Measurements from ENCODE around the gene ANXA6. TPM values are rescaled to one million over a fixed set of nuclear protein-coding genes. Genes with fewer than 3 reads are reported as not detected.

Gene ANXA6
- total and polyA plus RNA-seq, 2 of the 4 experiments (the other 2 are of a cell fraction): 355 to 610 TPM

DNA sequence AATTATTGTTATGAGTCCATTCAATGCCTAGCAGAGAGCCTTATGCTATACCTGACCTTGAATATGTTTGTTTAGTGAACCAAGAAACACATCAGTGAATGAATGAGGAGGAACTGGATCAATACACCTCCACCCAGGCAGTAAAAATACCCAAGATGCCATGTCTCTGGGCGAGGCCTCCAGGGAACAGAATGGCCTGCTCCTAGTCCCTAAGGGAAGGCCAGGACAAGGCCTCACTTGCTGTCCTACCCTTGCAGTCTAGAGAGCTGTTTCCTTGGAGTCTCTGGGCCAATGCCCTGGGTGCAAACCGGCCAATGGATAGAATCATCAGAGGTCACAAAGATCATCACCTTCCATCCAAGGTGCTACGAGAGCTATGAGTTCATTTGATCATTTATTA lies 102.9 kb downstream of the ANXA6 start:
- 0 out of 2 replicates have a peak, but pooled peaks cover 4% of the 10 kb centered on the region for H3K4me1 ChIP-seq (ENCODE audit: control insufficient read depth, insufficient read depth, low read length)
- no peak overlapping the region for H3K23ac ChIP-seq (ENCODE audit: low read depth, low read length)
- no peak overlapping the region for H3K56ac ChIP-seq (ENCODE audit: extremely low read depth, insufficient read depth, low read length)
- in situ Hi-C loops (cut with MboI; ENCODE audit: low sequenced_read_pairs): loop anchor here (5.0 kb wide), 1 partner anchor 63 kb away; no protein-coding TSS in a partner anchor
- no peak overlapping the region for H4K91ac ChIP-seq (ENCODE audit: insufficient read depth, low read depth, low read length)
- 100% methylated on average over 1 of the region's 3 CpGs; no CpG with 5 or more reads in 1 of the 2 experiments for WGBS, 2 experiments (ENCODE audit: extremely low coverage in 2 of 2, insufficient read length in 1 of 2)
- dilution Hi-C loops (cut with HindIII; ENCODE audit: low sequenced_read_pairs, unreplicated experiment): no loop called here
- H3K9ac ChIP-seq (ENCODE audit: low read depth, low read length): no peak overlapping the region
- no peak overlapping the region for H4K8ac ChIP-seq (ENCODE audit: low read depth in 2 of 2, low read length in 2 of 2)
- CTCF ChIA-PET: interaction anchor here (4.0 kb wide), 1 partner anchor 60 kb away, joined by 61 read pairs; no protein-coding TSS in a partner anchor
- intact Hi-C loops (cut with micrococcal nuclease): no loop called here
- peaks cover 42% of the 10 kb centered on the region for H3K36me3 ChIP-seq (ENCODE audit: control insufficient read depth, insufficient read depth, low read length)
- H3K79me1 ChIP-seq (ENCODE audit: low read depth in 1 of 2, low read length in 2 of 2): peaks cover 5 to 60% of the 10 kb centered on the region in 2 experiments; a peak in 3 of 4 replicates
- H2AK9ac ChIP-seq (replicated peaks; ENCODE audit: low read depth, low read length, poor library complexity): peak overlapping the region; percentile 66
- DNase-seq: no peak
- no peak overlapping the region for H2AK5ac ChIP-seq (ENCODE audit: low read depth, low read length)
- no peak overlapping the region for H2BK15ac ChIP-seq (ENCODE audit: low read depth, low read length)
- H3K9me3 ChIP-seq (ENCODE audit: control insufficient read depth, insufficient read depth, low read length): no peaks in the 10 kb centered on the region
- H3K4me2 ChIP-seq (ENCODE audit: low read depth, low read length): no peak overlapping the region
- no peak overlapping the region for H3K14ac ChIP-seq (replicated peaks; ENCODE audit: low read depth, low read length)
- peaks cover 10% of the 10 kb centered on the region for H3K9me1 ChIP-seq (ENCODE audit: insufficient read depth, low read length)
- no TSS peak for BruUV-seq (replicated peaks)
- H2BK120ac ChIP-seq (ENCODE audit: low read depth, low read length): no peak overlapping the region
- H3K27me3 ChIP-seq (ENCODE audit: control insufficient read depth, insufficient read depth, low read length): no peaks in the 10 kb centered on the region
- H4K5ac ChIP-seq (ENCODE audit: low read depth, low read length): no peak overlapping the region
- H4K20me1 ChIP-seq (ENCODE audit: insufficient read depth, low read length): peaks cover 10% of the 10 kb centered on the region
- H2BK5ac ChIP-seq (ENCODE audit: low read depth, low read length, poor library complexity, severe bottlenecking): no peak overlapping the region
- no peak overlapping the region for H3K4me3 ChIP-seq (ENCODE audit: insufficient read depth, low read depth, low read length)
- H3K27ac ChIP-seq (ENCODE audit: insufficient read depth, low read length): no peak overlapping the region
- POLR2A ChIA-PET (ENCODE audit: unreplicated experiment): no interaction called here
- ATAC-seq (ENCODE audit: low read depth): no peak
- H3K18ac ChIP-seq (ENCODE audit: low read depth, low read length): no peak overlapping the region
- H2AFZ ChIP-seq (replicated peaks; ENCODE audit: low read length, poor library complexity): no peak overlapping the region
- no peak overlapping the region for H2BK20ac ChIP-seq (ENCODE audit: low read depth, low read length)
- H3K4ac ChIP-seq (ENCODE audit: low read depth, low read length): no peak overlapping the region
- TF ChIP-seq, protein P1, sequence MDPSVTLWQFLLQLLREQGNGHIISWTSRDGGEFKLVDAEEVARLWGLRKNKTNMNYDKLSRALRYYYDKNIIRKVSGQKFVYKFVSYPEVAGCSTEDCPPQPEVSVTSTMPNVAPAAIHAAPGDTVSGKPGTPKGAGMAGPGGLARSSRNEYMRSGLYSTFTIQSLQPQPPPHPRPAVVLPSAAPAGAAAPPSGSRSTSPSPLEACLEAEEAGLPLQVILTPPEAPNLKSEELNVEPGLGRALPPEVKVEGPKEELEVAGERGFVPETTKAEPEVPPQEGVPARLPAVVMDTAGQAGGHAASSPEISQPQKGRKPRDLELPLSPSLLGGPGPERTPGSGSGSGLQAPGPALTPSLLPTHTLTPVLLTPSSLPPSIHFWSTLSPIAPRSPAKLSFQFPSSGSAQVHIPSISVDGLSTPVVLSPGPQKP (IDR thresholded peaks at IDR 0.05; ENCODE audit: borderline replicate concordance, low read depth, low read length): no peak
- TF ChIP-seq MAZ (IDR thresholded peaks at IDR 0.05; ENCODE audit: borderline replicate concordance, low read depth, low read length): no peak
- TF ChIP-seq SMC3 (IDR thresholded peaks at IDR 0.05; ENCODE audit: low read depth, low read length): no peak
- TF ChIP-seq CEBPB (IDR thresholded peaks at IDR 0.05; ENCODE audit: low read depth, low read length): no peak
- TF ChIP-seq RCOR1 (IDR thresholded peaks at IDR 0.05; ENCODE audit: insufficient replicate concordance, low read length): no peak
- TF ChIP-seq FOS (IDR thresholded peaks at IDR 0.05; ENCODE audit: low read depth, low read length): no peak
- TF ChIP-seq NFE2L2 (IDR thresholded peaks at IDR 0.05; ENCODE audit: low read depth, low read length): no peak
- no peak for TF ChIP-seq BHLHE40 (IDR thresholded peaks at IDR 0.05; ENCODE audit: low read depth, low read length)
- no peak for TF ChIP-seq RAD21 (IDR thresholded peaks at IDR 0.05; ENCODE audit: low read length)
- TF ChIP-seq, protein P2, sequence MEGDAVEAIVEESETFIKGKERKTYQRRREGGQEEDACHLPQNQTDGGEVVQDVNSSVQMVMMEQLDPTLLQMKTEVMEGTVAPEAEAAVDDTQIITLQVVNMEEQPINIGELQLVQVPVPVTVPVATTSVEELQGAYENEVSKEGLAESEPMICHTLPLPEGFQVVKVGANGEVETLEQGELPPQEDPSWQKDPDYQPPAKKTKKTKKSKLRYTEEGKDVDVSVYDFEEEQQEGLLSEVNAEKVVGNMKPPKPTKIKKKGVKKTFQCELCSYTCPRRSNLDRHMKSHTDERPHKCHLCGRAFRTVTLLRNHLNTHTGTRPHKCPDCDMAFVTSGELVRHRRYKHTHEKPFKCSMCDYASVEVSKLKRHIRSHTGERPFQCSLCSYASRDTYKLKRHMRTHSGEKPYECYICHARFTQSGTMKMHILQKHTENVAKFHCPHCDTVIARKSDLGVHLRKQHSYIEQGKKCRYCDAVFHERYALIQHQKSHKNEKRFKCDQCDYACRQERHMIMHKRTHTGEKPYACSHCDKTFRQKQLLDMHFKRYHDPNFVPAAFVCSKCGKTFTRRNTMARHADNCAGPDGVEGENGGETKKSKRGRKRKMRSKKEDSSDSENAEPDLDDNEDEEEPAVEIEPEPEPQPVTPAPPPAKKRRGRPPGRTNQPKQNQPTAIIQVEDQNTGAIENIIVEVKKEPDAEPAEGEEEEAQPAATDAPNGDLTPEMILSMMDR (conservative IDR thresholded peaks at IDR 0.05; ENCODE audit: low read depth, low read length): no peak

Measured in IMR-90 (cell line).